PC-3 (cell line): ENCODE results near the gene LASP1NB.
"Not testable (repeated sequence)": the region's sequence is repeated elsewhere in the genome, so short reads cannot be mapped to it uniquely, and the experiment has no call there.

Experiments
- ATAC-seq: fragments of 200-7000 bp; cut with Tn5 transposase; 2 replicates; pipeline ENCODE4 v1.9.1; 2020; ENCODE audit warnings: mild to moderate bottlenecking, moderate library complexity
- BruUV-seq: library from RNA; stranded (reverse); fragments of 400-500 nt; replicated peaks from 2 replicates; lab custom pipeline; 2021; lab: Mats Ljungman, UMichigan
- CTCF ChIA-PET: fragments of 300-600 bp; sonication (Branson Sonifier 250); formaldehyde crosslinking; loops from one replicate; lab custom pipeline; 2022; ENCODE audit warnings: antibody characterized with exemption; lab: Charles Lee
- POLR2A ChIA-PET: fragments of 300-600 bp; sonication (Branson Sonifier 250); formaldehyde crosslinking; loops from one replicate; lab custom pipeline; 2022; ENCODE audit warnings: antibody characterized with exemption; ENCODE audit not compliant: unreplicated experiment; lab: Charles Lee
- DNase-seq: peaks from one replicate; pipeline ENCODE4 v3.0.0-alpha.2; 2015
- H2AFZ ChIP-seq: fragments of 300-600 bp; sonication (generic); 2 replicates; pipeline ENCODE4 v1.6.0; 2016; ENCODE audit warnings: antibody characterized with exemption, low read length
- H3F3A ChIP-seq: fragments of 300-600 bp; sonication (generic); one replicate; pipeline ENCODE4 v1.6.0; 2017; ENCODE audit warnings: antibody characterized with exemption, low read length, control low read depth, mild to moderate bottlenecking; ENCODE audit not compliant: unreplicated experiment
- H3K27ac ChIP-seq: fragments of 300-600 bp; sonication (generic); 2 replicates; pipeline ENCODE4 v1.5.1; 2016; ENCODE audit warnings: mild to moderate bottlenecking, low read length
- H3K27me3 ChIP-seq: fragments of 300-600 bp; sonication (generic); 2 replicates; pipeline ENCODE4 v1.6.1; 2016; ENCODE audit warnings: low read length, mixed read lengths
- H3K36me3 ChIP-seq: fragments of 300-600 bp; sonication (generic); 2 replicates; pipeline ENCODE4 v1.6.1; 2016; ENCODE audit warnings: low read depth, mixed run types, low read length, mixed read lengths
- H3K4me1 ChIP-seq: fragments of 300-600 bp; sonication (generic); 2 replicates; pipeline ENCODE4 v1.5.1; 2016; ENCODE audit warnings: low read length; ENCODE audit not compliant: insufficient read depth
- H3K4me2 ChIP-seq: fragments of 300-600 bp; sonication (generic); 2 replicates; pipeline ENCODE4 v1.6.0; 2016; ENCODE audit warnings: low read length
- H3K4me3 ChIP-seq: fragments of 300-600 bp; sonication (generic); 2 replicates; pipeline ENCODE4 v1.5.1; 2016; ENCODE audit warnings: mild to moderate bottlenecking, low read length, mixed read lengths
- H3K79me2 ChIP-seq: fragments of 300-600 bp; sonication (generic); 2 replicates; pipeline ENCODE4 v1.6.1; 2017; ENCODE audit warnings: low read length, mixed read lengths
- H3K9ac ChIP-seq: fragments of 300-600 bp; sonication (generic); 2 replicates; pipeline ENCODE4 v1.6.0; 2016; ENCODE audit warnings: mild to moderate bottlenecking, low read length
- H3K9me2 ChIP-seq: fragments of 300-600 bp; sonication (generic); replicated peaks from 2 replicates; pipeline ENCODE4 v1.6.1; 2016; ENCODE audit warnings: mixed run types, low read length, mixed read lengths
- H3K9me3 ChIP-seq: fragments of 300-600 bp; sonication (generic); 2 replicates; pipeline ENCODE4 v1.6.1; 2016; ENCODE audit warnings: low read length, mixed read lengths
- H4K20me1 ChIP-seq: fragments of 300-600 bp; sonication (generic); 2 replicates; pipeline ENCODE4 v1.6.1; 2016; ENCODE audit warnings: low read length, mixed read lengths
- EZH2 ChIP-seq: fragments of 300-600 bp; sonication (generic); IDR thresholded peaks from one replicate; pipeline ENCODE4 v1.6.1; 2017; ENCODE audit warnings: antibody characterized with exemption, mild to moderate bottlenecking, low read length; ENCODE audit not compliant: unreplicated experiment
- EZH2phosphoT487 ChIP-seq: fragments of 300-600 bp; sonication (generic); IDR thresholded peaks from 2 replicates; pipeline ENCODE4 v1.6.1; 2018; ENCODE audit warnings: mild to moderate bottlenecking, antibody characterized with exemption, low read length, borderline replicate concordance
- intact Hi-C: fragments of 100-400 bp; cut with micrococcal nuclease; formaldehyde crosslinking; loops from 2 replicates; pipeline ENCODE4 v1.9.0; 2023
- TF ChIP-seq, protein P1 (sequence below): fragments of 300-600 bp; sonication (generic); conservative IDR thresholded peaks from 2 replicates; pipeline ENCODE4 v1.5.1; 2017; ENCODE audit warnings: antibody characterized with exemption, low read depth, mild to moderate bottlenecking, low read length

Gene LASP1NB

DNA sequence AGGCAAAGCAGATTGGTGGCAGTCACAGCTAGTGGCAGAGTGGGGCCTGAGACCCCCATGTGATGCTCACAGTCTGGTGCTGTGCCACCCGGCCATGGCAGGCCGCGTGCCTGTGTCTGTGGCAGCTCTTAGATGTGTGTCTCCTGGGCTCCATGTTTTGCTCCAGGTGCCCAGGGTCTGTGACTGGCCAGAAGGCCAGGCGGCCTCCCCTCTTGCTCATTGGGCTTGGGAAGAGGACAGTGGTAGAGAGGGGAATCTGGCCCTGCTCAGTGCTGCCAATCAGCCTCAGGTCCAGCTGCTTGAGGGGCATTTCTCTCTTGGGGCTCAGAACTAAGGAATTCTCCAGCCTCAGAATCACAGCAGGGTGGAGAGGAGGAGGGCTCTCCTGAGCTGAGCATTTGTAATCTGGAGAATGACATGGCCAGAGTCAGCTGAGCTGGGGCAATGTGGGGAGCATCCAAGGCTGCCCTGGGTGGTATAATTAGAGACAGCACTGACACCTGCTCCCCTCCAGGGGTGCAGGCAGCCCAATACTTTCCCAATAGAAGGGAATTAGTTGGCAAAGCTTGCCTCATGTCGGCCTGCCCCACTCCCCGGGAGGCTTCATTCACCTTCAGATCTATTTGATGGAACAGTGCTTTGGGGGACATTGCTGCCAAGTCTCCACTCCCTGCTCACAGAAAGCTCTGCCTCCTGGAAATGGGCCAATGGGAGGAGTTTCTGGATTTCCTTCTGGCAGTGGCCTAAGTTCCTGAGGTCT, 2.7 kb upstream of the LASP1NB start:
- H2AFZ ChIP-seq: no peak overlapping the region
- no peak for TF ChIP-seq EZH2phosphoT487
- TF ChIP-seq, protein P1, sequence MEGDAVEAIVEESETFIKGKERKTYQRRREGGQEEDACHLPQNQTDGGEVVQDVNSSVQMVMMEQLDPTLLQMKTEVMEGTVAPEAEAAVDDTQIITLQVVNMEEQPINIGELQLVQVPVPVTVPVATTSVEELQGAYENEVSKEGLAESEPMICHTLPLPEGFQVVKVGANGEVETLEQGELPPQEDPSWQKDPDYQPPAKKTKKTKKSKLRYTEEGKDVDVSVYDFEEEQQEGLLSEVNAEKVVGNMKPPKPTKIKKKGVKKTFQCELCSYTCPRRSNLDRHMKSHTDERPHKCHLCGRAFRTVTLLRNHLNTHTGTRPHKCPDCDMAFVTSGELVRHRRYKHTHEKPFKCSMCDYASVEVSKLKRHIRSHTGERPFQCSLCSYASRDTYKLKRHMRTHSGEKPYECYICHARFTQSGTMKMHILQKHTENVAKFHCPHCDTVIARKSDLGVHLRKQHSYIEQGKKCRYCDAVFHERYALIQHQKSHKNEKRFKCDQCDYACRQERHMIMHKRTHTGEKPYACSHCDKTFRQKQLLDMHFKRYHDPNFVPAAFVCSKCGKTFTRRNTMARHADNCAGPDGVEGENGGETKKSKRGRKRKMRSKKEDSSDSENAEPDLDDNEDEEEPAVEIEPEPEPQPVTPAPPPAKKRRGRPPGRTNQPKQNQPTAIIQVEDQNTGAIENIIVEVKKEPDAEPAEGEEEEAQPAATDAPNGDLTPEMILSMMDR: no peak
- TF ChIP-seq EZH2: no peak
- no peak overlapping the region for H3K4me2 ChIP-seq
- no peaks in the 10 kb centered on the region for H3F3A ChIP-seq
- H3K27ac ChIP-seq: no peak overlapping the region
- no peak overlapping the region for H3K4me3 ChIP-seq
- no peaks in the 10 kb centered on the region for H3K4me1 ChIP-seq
- no peaks in the 10 kb centered on the region for H3K79me2 ChIP-seq
- no peaks in the 10 kb centered on the region for H3K9me3 ChIP-seq
- ChIA-PET CTCF (interaction anchor here (0.6 kb wide), 1 partner anchor 1667 kb away, joined by 5 read pairs; no protein-coding TSS in a partner anchor), POLR2A (no interaction called here)
- no peaks in the 10 kb centered on the region for H4K20me1 ChIP-seq
- BruUV-seq: no TSS peak
- no peaks in the 10 kb centered on the region for H3K27me3 ChIP-seq
- H3K9ac ChIP-seq: no peak overlapping the region
- ATAC-seq (peak; percentile 40), DNase-seq (peak; percentile 30)
- no peaks in the 10 kb centered on the region; the same call in 1 of the 2 replicates for H3K36me3 ChIP-seq
- H3K9me2 ChIP-seq: no peaks in the 10 kb centered on the region
- intact Hi-C loops: no loop called here

DNA sequence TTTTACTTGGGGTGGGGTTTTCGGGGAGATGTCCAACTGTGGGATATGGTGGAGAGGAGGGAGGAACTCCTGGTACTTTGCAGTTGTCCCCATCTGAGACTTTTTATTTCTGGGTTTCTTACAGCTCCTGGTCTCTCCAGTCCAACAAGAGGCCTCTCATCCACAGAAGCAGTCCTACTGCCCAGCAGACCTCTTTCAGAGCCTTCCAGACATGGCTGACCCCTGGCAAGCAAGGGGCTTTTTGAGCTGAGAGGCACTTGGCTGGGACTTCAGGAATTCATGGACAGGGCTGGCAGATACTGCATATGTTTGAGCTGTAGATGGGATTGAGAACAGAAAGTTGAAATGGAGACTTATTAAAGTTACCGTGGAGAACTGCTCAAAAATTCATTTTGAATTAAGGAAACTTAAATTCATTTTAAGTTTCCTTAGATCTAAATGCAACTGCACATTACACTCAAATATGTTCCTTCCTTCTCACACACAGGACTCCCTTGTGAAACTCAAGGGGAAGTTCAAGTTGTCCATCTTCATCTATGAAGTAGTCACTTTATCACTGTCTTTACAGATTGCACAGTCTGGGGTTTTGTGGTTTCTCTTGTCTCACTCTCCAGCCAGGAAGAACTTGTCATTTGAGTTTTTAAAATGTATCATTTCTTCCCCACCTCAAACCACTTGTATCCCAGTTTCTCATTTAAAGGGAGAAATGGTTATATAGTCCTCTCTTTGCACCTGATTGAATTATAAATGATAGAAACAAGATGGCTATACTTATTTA, 1.1 kb downstream of the LASP1NB start:
- H3K9me3 ChIP-seq: no peaks in the 10 kb centered on the region

DNA sequence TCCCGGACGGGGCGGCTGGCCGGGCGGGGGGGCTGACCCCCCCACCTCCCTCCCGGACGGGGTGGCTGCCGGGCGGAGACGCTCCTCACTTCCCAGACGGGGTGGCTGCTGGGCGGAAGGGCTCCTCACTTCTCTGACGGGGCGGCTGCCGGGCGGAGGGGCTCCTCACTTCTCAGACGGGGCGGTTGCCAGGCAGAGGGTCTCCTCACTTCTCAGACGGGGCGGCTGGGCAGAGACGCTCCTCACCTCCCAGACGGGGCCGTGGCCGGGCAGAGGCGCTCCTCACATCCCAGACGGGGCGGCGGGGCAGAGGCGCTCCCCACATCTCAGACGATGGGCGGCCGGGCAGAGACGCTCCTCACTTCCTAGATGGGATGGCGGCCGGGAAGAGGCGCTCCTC, 5.4 kb downstream of the LASP1NB start:
- intact Hi-C loops, H4K20me1 ChIP-seq, ATAC-seq, H3K27me3 ChIP-seq, BruUV-seq, H3K79me2 ChIP-seq, H3K9me2 ChIP-seq, H3K4me1 ChIP-seq, H3K27ac ChIP-seq, H2AFZ ChIP-seq, H3K9ac ChIP-seq, H3K4me2 ChIP-seq, H3K9me3 ChIP-seq, CTCF ChIA-PET, H3K4me3 ChIP-seq, H3F3A ChIP-seq, POLR2A ChIA-PET, H3K36me3 ChIP-seq, DNase-seq: not testable (repeated sequence)

More for the DNA sequence above, 1.1 kb downstream of the LASP1NB start:
- Histone ChIP-seq H3K4me1 (no peaks in the 10 kb centered on the region), H3K36me3 (no peaks in the 10 kb centered on the region), H3K9me2 (no peaks in the 10 kb centered on the region), H4K20me1 (no peaks in the 10 kb centered on the region), H3K9ac (no peak overlapping the region), H3K27me3 (no peaks in the 10 kb centered on the region), H3K27ac (no peak overlapping the region), H2AFZ (no peak overlapping the region), H3K4me2 (no peak overlapping the region), H3K79me2 (no peaks in the 10 kb centered on the region), H3K4me3 (no peak overlapping the region), H3F3A (no peaks in the 10 kb centered on the region)
- CTCF ChIA-PET: no interaction called here
- TF ChIP-seq, protein P1: no peak
- TF ChIP-seq EZH2 (no peak), EZH2phosphoT487 (no peak)
- DNase-seq (no peak), ATAC-seq (no peak)
- intact Hi-C loops: no loop called here
- no TSS peak for BruUV-seq
- POLR2A ChIA-PET: no interaction called here

DNA sequence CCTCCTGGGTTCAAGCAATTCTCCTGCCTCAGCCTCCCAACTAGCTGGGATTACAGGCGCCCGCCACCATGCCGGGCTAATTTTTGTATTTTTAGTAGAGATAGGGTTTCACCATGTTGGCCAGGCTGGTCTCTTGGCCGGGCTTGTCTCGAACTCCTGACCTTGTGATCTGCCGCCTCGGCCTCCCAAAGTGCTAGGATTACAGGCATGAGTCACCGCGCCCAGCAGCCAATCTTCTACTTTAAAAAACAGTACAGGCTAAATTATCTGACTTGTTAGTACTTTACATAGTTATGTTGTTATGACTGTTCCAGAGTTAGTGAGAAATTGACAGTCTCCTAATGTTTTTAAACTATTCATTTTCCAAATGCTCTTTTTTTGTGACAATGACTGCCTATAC, 8.5 kb downstream of the LASP1NB start:
- POLR2A ChIA-PET: not testable (repeated sequence)

More for the DNA sequence above, 8.5 kb downstream of the LASP1NB start:
- H2AFZ ChIP-seq, H3K4me2 ChIP-seq, H3F3A ChIP-seq, H3K79me2 ChIP-seq, H3K27ac ChIP-seq, H3K9me3 ChIP-seq, H3K4me3 ChIP-seq, ATAC-seq, H4K20me1 ChIP-seq, CTCF ChIA-PET, H3K36me3 ChIP-seq, DNase-seq, BruUV-seq, H3K9ac ChIP-seq, H3K9me2 ChIP-seq, intact Hi-C loops, H3K4me1 ChIP-seq, H3K27me3 ChIP-seq: not testable (repeated sequence)
